ENCODE results near the gene MKI67. TPM values are rescaled to one million over a fixed set of nuclear protein-coding genes. Genes with fewer than 3 reads are reported as not detected.
A peak's percentile ranks its signal among the peaks of the same experiment; 100 is the strongest.

MKI67 gene
- polyA plus RNA-seq, 6 donors from 2014 or later: not detected

DNA sequence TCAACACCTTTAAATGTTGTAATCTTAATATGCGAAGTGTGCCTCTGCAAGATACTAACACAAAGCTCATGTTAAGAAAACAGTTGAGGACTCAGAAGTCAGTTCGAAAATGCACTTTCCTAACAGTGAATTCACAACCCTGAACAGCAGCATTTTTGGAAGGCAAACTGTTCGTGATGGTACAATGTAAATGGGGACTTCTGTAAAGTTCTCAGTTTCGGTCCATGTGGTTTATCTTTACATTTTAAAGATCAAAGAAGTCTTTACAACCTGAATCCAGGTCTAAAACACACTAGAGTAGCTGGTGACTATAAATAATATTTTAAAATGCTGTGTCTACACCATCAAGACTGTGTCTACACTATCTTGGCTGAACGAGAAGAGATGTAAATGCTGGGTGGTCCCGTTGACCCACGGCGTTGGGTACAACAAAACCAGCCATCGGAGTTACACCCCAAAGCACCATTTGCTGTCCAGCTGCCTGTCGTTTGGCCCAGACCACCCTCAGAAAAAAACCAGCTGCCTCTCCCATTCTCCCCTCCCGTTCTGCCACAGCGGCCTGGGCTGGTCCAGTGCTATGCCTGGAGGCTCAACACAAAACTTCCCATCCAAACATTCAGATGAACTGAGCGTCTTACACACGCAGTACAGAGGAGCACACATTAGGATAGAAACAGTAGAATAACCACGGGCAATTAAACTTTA is 42.9 kb downstream of the MKI67 start:
- DNase-seq (no peak), ATAC-seq (ENCODE audit: low read depth in 2 of 2) (no peak)
- Mint-ChIP-seq H3K9me3 (no peaks in the 10 kb centered on the region), H3K27me3 (no peaks in the 10 kb centered on the region), H3K4me3 (no peak overlapping the region), H3K27ac (no peak overlapping the region), H3K4me1 (peaks cover 0 to 2% (median 0%) of the 10 kb centered on the region in 3 donors), H3K36me3 (peaks cover 14 to 25% of the 10 kb centered on the region in 2 donors)

DNA sequence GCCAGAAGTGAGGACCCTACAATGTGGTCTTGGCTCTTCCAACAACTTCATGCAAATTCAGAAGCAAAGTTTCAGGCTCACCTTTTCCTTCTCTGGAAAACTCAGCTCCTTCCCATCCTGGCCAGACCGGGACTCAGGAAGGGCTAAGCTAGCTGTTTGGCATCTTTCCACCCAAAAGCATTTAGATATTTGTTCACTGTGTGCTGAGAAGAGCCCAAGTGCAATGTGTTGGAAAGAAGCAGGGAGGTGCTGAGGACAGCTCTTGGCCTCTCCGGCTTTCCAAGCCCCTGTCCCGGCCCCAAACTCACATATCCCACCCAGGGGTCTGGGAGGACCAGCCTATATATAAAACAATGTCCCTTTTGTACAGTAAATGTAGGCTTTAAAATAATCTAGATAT is 44.5 kb downstream of the MKI67 start:
- H3K4me3 Mint-ChIP-seq: no peak overlapping the region
- H3K36me3 Mint-ChIP-seq: peaks cover 15 to 25% of the 10 kb centered on the region in 2 donors
- H3K9me3 Mint-ChIP-seq: no peaks in the 10 kb centered on the region
- H3K27me3 Mint-ChIP-seq: no peaks in the 10 kb centered on the region
- no peak for ATAC-seq (ENCODE audit: low read depth in 2 of 2)
- peaks cover 0 to 2% (median 0%) of the 10 kb centered on the region in 3 donors for H3K4me1 Mint-ChIP-seq
- H3K27ac Mint-ChIP-seq: no peak overlapping the region
- DNase-seq: no peak

DNA sequence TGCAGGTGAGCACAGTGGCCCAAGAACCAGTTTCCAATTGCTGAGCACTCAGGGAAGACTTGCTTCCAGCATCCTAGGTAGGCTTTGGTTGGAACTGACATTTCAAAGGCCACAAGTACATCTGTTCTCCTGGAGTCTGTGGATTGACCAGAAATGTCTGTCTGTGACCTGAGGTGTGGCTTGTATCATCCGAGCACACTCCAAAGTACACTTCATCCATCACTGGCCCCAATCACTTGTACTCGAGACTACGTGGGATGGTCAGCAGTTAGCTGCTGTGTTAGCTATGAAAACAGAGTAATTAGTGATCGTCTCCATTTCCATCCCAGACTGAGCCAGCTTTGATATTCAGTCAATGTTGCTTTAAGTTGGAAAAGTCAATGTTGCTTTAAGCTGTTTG is 45.0 kb downstream of the MKI67 start:
- Mint-ChIP-seq H3K36me3 (peaks cover 18 to 25% of the 10 kb centered on the region in 2 donors), H3K4me1 (peaks cover 0 to 2% (median 0%) of the 10 kb centered on the region in 3 donors), H3K9me3 (no peaks in the 10 kb centered on the region), H3K4me3 (no peak overlapping the region), H3K27ac (peak overlapping the region in 1 of 6 donors; percentile 70), H3K27me3 (no peaks in the 10 kb centered on the region)
- ATAC-seq (ENCODE audit: low read depth in 2 of 2) (no peak), DNase-seq (no peak)

DNA sequence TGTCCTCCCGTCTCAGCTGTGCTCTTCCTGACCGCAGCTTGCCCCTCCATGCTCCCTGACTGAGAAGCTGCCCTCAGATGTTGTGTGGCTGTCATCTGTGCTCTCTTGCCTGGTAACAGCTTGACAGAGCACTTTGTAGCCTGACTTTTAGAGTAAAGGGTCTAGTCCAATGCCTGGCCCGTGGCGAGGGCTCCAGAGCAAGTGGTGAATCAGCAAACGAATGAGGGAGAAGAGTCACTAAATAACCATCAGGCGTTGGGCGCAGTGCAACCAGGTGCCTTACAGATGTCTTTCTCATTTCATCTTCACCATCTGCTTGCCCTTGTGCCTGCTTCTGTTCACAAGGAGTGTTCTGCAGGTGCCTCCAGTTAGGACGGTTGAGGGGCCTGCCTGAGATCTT is 45.6 kb downstream of the MKI67 start:
- Mint-ChIP-seq H3K4me3 (no peak overlapping the region), H3K36me3 (peaks cover 22 to 26% of the 10 kb centered on the region in 2 donors), H3K27ac (peak overlapping the region in 1 of 6 donors; percentile 68), H3K4me1 (no peaks in the 10 kb centered on the region), H3K27me3 (no peaks in the 10 kb centered on the region), H3K9me3 (no peaks in the 10 kb centered on the region)
- DNase-seq (no peak), ATAC-seq (ENCODE audit: low read depth in 2 of 2) (no peak)

DNA sequence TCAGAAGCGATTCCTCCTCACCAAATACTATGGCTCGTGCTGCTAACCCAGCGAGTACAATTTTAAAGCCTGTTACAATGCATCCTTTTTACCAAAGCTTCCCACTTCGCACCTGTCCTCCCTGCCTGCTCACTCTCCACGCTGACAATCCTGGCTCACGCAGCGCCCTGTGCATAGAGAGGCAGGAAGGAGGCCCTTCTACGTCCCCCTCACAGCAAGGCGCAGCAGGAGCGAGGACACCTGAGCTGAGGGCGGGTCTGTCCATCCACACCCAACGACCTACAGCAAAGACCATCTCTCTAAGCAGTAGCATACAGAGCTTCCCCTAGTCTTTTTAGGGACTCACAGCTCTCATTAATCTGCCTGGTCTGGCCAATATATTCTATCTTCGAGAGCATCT is 46.0 kb downstream of the MKI67 start:
- DNase-seq (no peak), ATAC-seq (ENCODE audit: low read depth in 2 of 2) (no peak)
- H3K27me3 Mint-ChIP-seq: no peaks in the 10 kb centered on the region
- peak overlapping the region in 1 of 6 donors; percentile 68 for H3K27ac Mint-ChIP-seq
- H3K9me3 Mint-ChIP-seq: no peaks in the 10 kb centered on the region
- peaks cover 20 to 30% of the 10 kb centered on the region in 2 donors for H3K36me3 Mint-ChIP-seq
- no peaks in the 10 kb centered on the region for H3K4me1 Mint-ChIP-seq
- H3K4me3 Mint-ChIP-seq: no peak overlapping the region

DNA sequence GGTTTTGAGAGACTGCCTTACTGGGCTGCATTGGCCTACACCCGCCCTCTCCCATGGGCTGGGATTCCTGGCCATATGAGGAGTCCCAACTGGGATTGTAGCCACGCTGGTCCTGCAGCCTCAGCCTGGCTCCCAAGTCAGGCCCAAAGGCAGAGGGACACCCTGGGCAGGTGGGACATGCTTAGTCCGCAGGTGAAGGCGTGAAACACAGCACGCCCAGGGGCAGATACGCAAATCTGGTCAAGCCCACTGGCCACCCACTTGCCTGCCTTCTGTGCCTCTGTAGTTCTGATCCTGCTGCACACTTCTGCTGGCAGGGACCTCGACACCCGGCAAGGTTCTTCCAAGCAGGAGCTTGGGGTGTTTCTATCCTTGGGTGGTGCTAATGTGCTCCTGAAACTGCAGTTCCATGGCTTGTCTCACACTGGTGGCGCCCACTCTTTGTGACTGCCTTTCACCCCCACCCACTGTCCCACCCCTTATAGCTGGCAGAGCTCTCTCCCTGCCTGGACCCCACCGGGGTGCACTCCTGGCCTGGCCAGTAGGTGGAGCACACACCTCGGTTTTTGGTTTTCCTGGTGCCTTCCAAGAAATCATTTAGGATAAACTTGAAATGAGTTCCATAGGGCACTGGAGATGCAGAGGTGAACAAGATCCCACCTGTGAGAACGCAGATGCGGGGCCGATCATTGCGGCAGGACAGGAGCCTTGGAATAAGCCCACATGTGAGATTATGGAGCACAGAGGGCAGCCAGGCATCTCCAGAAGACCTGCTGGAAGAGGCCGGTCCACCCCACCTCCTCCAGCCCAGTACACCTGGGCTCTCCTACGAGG is 47.9 kb downstream of the MKI67 start:
- Mint-ChIP-seq H3K4me1 (no peaks in the 10 kb centered on the region), H3K9me3 (no peaks in the 10 kb centered on the region), H3K36me3 (peaks cover 19 to 39% of the 10 kb centered on the region in 2 donors), H3K4me3 (no peak overlapping the region), H3K27ac (no peak overlapping the region), H3K27me3 (no peaks in the 10 kb centered on the region)
- DNase-seq: peak; percentile 35
- peak; percentile 54 to 55 for ATAC-seq (ENCODE audit: low read depth in 2 of 2)

DNA sequence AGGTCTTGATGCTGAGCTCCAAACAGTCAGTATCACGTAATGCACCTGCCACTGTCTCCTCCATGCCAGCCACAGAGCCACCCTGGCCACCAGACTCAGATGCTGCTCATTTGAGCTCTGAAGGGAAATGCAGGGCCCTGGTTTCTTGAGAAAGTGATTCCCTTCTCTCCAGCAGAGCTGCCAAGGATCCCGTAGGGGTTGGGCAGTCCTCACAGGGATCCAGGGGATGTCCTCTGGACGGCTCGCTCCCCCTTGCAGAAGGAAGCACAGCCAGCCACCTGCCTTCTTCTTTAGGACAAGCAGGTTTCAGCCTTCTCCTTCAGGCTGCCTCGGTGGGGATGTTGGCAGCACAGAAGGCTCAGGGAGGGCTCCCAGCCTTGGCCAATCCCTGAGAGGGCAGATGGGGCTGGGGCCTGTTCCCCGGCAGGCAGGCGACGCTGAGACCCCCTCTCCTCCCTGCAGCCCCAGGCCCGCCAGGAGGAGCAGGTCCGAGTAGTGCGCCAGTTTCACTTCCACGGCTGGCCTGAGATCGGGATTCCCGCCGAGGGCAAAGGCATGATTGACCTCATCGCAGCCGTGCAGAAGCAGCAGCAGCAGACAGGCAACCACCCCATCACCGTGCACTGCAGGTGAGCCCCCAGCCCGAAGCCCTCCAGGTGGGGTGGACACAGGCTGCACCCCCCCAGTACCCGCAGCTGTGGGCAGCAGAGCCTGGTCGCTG is 48.9 kb downstream of the MKI67 start:
- no peaks in the 10 kb centered on the region for H3K27me3 Mint-ChIP-seq

DNA sequence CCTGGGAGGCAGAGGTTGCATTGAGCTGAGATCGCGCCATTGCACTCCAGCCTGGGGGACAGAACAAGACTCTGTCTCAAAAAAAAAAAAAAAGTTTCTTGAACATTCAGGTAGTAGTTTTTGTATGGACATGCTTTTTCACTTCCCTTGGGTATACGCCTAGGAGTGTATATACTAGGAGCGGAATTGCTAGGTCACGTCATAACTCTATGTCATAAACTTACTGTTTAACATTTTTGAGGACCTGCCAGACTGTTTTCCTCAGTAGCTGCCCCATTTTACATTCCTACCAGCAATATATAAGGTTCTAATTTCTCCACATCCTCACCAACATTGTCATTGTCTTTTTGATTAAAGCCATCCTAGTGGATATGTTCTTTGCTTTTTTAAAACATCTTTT is 51.6 kb downstream of the MKI67 start:
- peaks cover 0 to 4% (median 0%) of the 10 kb centered on the region in 3 donors for H3K4me1 Mint-ChIP-seq
- H3K27me3 Mint-ChIP-seq: no peaks in the 10 kb centered on the region
- no peak for ATAC-seq (ENCODE audit: low read depth in 2 of 2)
- no peak overlapping the region for H3K27ac Mint-ChIP-seq
- no peak overlapping the region for H3K4me3 Mint-ChIP-seq
- H3K9me3 Mint-ChIP-seq: no peaks in the 10 kb centered on the region
- DNase-seq: no peak
- H3K36me3 Mint-ChIP-seq: peaks cover 17 to 39% of the 10 kb centered on the region in 2 donors

More for the DNA sequence above, 48.9 kb downstream of the MKI67 start:
- H3K4me3 Mint-ChIP-seq: no peak overlapping the region
- H3K27ac Mint-ChIP-seq: peak overlapping the region in 1 of 6 donors; percentile 44
- ATAC-seq (ENCODE audit: low read depth in 2 of 2) (no peak), DNase-seq (no peak)
- no peaks in the 10 kb centered on the region for H3K4me1 Mint-ChIP-seq
- peaks cover 19 to 48% of the 10 kb centered on the region in 2 donors for H3K36me3 Mint-ChIP-seq
- no peaks in the 10 kb centered on the region for H3K9me3 Mint-ChIP-seq

DNA sequence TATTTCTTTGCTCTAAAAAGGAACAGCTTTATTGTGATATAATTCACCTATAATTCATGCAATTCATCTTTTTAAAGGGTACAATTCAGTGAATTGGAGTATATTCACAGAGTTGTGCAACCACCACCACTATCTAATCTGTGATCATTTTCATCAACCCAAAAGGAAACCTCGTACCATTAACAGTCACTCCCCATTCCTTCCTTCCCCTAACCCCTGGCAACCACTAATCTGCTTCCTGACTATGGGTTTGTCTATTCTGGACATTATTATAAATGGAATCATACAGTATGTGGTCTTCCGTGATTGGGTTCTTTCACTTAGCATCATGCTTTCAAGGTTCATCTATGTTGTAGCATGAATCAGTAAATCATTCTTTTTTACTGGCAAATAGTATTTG is 52.3 kb downstream of the MKI67 start:
- H3K9me3 Mint-ChIP-seq: no peaks in the 10 kb centered on the region
- H3K4me3 Mint-ChIP-seq: no peak overlapping the region
- DNase-seq: no peak
- H3K4me1 Mint-ChIP-seq: peaks cover 0 to 10% (median 4%) of the 10 kb centered on the region in 3 donors
- no peaks in the 10 kb centered on the region for H3K27me3 Mint-ChIP-seq
- peak overlapping the region in 1 of 6 donors; percentile 41 for H3K27ac Mint-ChIP-seq
- ATAC-seq (ENCODE audit: low read depth in 2 of 2): no peak
- H3K36me3 Mint-ChIP-seq: peaks cover 12 to 35% of the 10 kb centered on the region in 2 donors

DNA sequence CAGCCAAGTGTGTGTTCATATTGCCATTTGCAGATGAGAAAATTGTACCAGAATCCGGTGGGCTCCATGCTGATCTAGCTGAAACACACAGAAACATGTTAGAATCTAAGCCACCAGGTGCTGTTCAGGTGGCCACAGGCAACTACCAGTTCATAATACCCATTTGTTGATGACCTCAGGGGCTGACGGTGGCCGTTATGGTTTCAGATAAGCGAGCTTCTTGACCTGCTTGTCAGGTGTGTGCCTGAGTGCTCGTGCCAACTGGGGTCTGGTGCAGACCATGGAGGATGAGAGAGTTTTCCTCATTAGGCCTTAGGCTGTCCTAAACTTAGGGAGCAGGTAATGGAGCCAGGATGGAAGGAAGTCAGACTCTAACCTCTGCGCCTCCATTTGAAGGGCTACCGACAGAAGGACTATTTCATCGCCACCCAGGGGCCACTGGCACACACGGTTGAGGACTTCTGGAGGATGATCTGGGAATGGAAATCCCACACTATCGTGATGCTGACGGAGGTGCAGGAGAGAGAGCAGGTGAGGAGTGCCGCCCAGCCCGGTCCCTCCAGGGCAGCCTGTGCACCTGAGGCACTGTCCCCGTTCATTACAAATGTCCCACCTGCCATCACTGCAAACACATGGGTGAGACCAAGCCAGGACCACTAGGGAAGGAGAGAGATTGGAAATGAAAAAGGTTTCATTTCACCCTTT is 53.1 kb downstream of the MKI67 start:
- Mint-ChIP-seq H3K27ac (peak overlapping the region in 2 of 6 donors; percentile 38 to 44), H3K4me1 (peaks cover 0 to 10% (median 4%) of the 10 kb centered on the region in 3 donors), H3K36me3 (peaks cover 12 to 35% of the 10 kb centered on the region in 2 donors), H3K27me3 (no peaks in the 10 kb centered on the region), H3K9me3 (no peaks in the 10 kb centered on the region), H3K4me3 (no peak overlapping the region)
- no peak for DNase-seq
- no peak for ATAC-seq (ENCODE audit: low read depth in 2 of 2)

DNA sequence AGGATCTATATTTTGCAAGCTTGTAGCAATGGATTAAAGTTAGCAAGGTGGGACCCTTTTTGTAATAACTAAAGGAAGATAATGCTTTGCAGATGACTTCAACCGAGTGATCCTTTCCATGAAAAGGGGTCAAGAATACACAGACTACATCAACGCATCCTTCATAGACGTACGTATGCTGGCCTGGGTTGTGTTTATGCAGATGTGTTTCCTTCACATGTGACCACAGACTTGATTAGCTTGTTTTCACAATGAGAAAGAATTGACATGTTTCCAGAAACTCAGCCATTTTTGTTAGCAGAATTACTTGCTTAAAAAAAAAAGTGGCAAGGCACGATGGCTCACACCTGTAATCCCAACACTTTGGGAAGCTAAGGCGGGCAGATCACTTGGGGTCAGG is 54.2 kb downstream of the MKI67 start:
- Mint-ChIP-seq H3K4me3 (no peak overlapping the region), H3K27ac (no peak overlapping the region), H3K27me3 (no peaks in the 10 kb centered on the region), H3K36me3 (peaks cover 17 to 41% of the 10 kb centered on the region in 2 donors), H3K4me1 (peaks cover 4 to 15% (median 9%) of the 10 kb centered on the region in 3 donors), H3K9me3 (no peaks in the 10 kb centered on the region)
- DNase-seq: no peak
- no peak for ATAC-seq (ENCODE audit: low read depth in 2 of 2)

DNA sequence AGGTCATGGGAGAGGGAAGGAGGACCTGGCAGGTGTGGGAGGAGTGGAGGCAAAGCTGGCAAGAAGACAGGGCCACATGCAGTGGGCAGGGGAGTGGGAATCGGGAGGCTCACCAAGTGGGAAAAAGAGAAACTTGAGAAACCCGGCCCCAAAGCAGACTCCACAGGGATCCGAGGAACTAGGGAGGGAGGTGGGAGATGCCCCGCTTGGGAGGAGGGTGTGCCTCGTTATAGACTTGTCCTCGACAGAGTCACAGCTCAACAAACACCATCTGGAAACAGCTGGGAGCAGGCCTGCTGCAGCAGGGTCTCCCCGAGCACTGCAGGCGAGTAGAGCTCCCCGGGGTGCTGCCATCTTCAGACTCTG is 54.8 kb downstream of the MKI67 start:
- peaks cover 20 to 48% of the 10 kb centered on the region in 2 donors for H3K36me3 Mint-ChIP-seq
- no peak overlapping the region for H3K27ac Mint-ChIP-seq
- H3K27me3 Mint-ChIP-seq: no peaks in the 10 kb centered on the region
- peaks cover 11 to 21% (median 15%) of the 10 kb centered on the region in 3 donors for H3K4me1 Mint-ChIP-seq
- no peaks in the 10 kb centered on the region for H3K9me3 Mint-ChIP-seq
- DNase-seq (no peak), ATAC-seq (ENCODE audit: low read depth in 2 of 2) (no peak)
- H3K4me3 Mint-ChIP-seq: no peak overlapping the region

Data from naive B cell (primary cell).